HepG2 (cell line): ENCODE measurements around the gene CD320. TPM values are rescaled to one million over a fixed set of nuclear protein-coding genes. Genes with fewer than 3 reads are reported as not detected.

Experiments used
- ATAC-seq: fragments of 200-7000 bp; cut with Tn5 transposase; 3 replicates; pipeline ENCODE4 v1.9.1; 2020; ENCODE audit warnings: mild to moderate bottlenecking, moderate library complexity
- BruUV-seq: library from RNA; stranded (reverse); fragments of 400-500 nt; replicated peaks from 2 replicates; lab custom pipeline; 2021; lab: Mats Ljungman, UMichigan
- CTCF ChIA-PET: fragments of 300-600 bp; formaldehyde crosslinking; extraction: SDS; loops from one replicate; lab custom pipeline; 2021; ENCODE audit warnings: low total read pairs, inconsistent platforms, low intra/inter-chr PET ratio; lab: Yijun Ruan, JAX
- POLR2A ChIA-PET: fragments of 350-600 bp; sonication (Branson Sonifier 250); formaldehyde crosslinking; loops from one replicate; lab custom pipeline; 2020; ENCODE audit warnings: antibody characterized with exemption, inconsistent platforms; lab: Yijun Ruan, JAX
- DNase-seq: peaks from one replicate; pipeline ENCODE4 v3.0.0-alpha.2; 2015; ENCODE audit warnings: low spot score
- FAIRE-seq: peaks from 3 replicates; lab custom pipeline; 2011; peaks lifted over from hg19 to GRCh38; lab: Jason Lieb, UNC
- H2AFZ ChIP-seq: one replicate; pipeline ENCODE4 v1.6.1; 2011; ENCODE audit warnings: low read length, inconsistent platforms
- H3K27ac ChIP-seq: fragments of 300-600 bp; 3 replicates; pipeline ENCODE4 v1.8.0; 2011; ENCODE audit warnings: mixed run types, mild to moderate bottlenecking, mixed read lengths, low read length, inconsistent platforms; ENCODE audit not compliant: insufficient read depth; ENCODE audit errors: extremely low read length
- H3K27me3 ChIP-seq, 2 experiments: fragments of 200-600 bp in 1 of 2; 2 replicates in 1 of 2; 3 replicates in 1 of 2; pipeline versions ENCODE4 v1.6.0 to v1.8.0; 2011; ENCODE audit warnings: low read length in 2 of 2, mild to moderate bottlenecking in 2 of 2, moderate library complexity in 2 of 2, inconsistent platforms in 1 of 2; ENCODE audit not compliant: insufficient read depth in 2 of 2, control insufficient read depth in 1 of 2
- H3K36me3 ChIP-seq, 2 experiments: fragments of 200-600 bp in 1 of 2; replicated peaks in 1 of 2; 2 replicates in 1 of 2; 3 replicates in 1 of 2; pipeline versions ENCODE4 v1.5.1 to v1.8.0; 2011; ENCODE audit warnings: low read length in 2 of 2, inconsistent platforms in 1 of 2; ENCODE audit not compliant: insufficient read depth in 2 of 2, control insufficient read depth in 1 of 2
- H3K4me1 ChIP-seq: 2 replicates; pipeline ENCODE4 v1.5.1; 2012; ENCODE audit warnings: low read length, inconsistent platforms; ENCODE audit not compliant: insufficient read depth
- H3K4me2 ChIP-seq: 2 replicates; pipeline ENCODE4 v1.6.0; 2011; ENCODE audit warnings: low read depth, low read length, inconsistent platforms
- H3K4me3 ChIP-seq, 3 experiments: fragments of 200-600 bp in 1 of 3; sonication (generic), shearing (Covaris generic) in 1 of 3; replicated peaks in 1 of 3; 2 replicates each; pipeline ENCODE4 v1.5.1; 2011 to 2016; ENCODE audit warnings: low read length in 3 of 3, inconsistent platforms in 2 of 3, low read depth in 2 of 3, mild to moderate bottlenecking in 2 of 3, control low read depth in 1 of 3, mixed read lengths in 1 of 3; ENCODE audit not compliant: insufficient read depth in 1 of 3
- H3K79me2 ChIP-seq: one replicate; pipeline ENCODE4 v1.6.1; 2011; ENCODE audit warnings: low read length, inconsistent platforms; ENCODE audit not compliant: insufficient read depth
- H3K9ac ChIP-seq: 2 replicates; pipeline ENCODE4 v1.6.0; 2011; ENCODE audit warnings: mild to moderate bottlenecking, low read depth, low read length, inconsistent platforms; ENCODE audit not compliant: insufficient read depth
- H3K9me3 ChIP-seq: 2 replicates; pipeline ENCODE4 v1.5.1; 2012; ENCODE audit warnings: mild to moderate bottlenecking, low read length
- H4K20me1 ChIP-seq: 2 replicates; pipeline ENCODE4 v1.6.0; 2011; ENCODE audit warnings: inconsistent platforms, mild to moderate bottlenecking, low read length, moderate library complexity; ENCODE audit not compliant: insufficient read depth
- BCL6 ChIP-seq: IDR thresholded peaks from 2 replicates; pipeline ENCODE4 v1.6.1; 2016; ENCODE audit warnings: missing genetic modification reagents, missing compliant biosample characterization
- CTCF ChIP-seq: sonication (generic); formaldehyde crosslinking; IDR thresholded peaks from 2 replicates; pipeline ENCODE4 v1.5.0; 2020; ENCODE audit warnings: mild to moderate bottlenecking, missing genetic modification reagents, moderate library complexity
- DPF2 ChIP-seq: sonication (generic); formaldehyde crosslinking; IDR thresholded peaks from 2 replicates; pipeline ENCODE4 v1.4.0; 2020; ENCODE audit warnings: mild to moderate bottlenecking, low read depth, missing genetic modification reagents, borderline replicate concordance
- FUBP1 ChIP-seq: sonication (generic); formaldehyde crosslinking; IDR thresholded peaks from 2 replicates; pipeline ENCODE4 v1.5.1; 2020; ENCODE audit warnings: missing genetic modification reagents, mild to moderate bottlenecking, borderline replicate concordance
- HCFC1 ChIP-seq: fragments of 150-350 bp; IDR thresholded peaks from 2 replicates; pipeline ENCODE4 v1.6.1; 2014; ENCODE audit warnings: low read depth, low read length
- HOXA5 ChIP-seq: sonication (generic); formaldehyde crosslinking; IDR thresholded peaks from 2 replicates; pipeline ENCODE4 v1.4.0; 2020; ENCODE audit warnings: missing genetic modification reagents
- PATZ1 ChIP-seq: sonication (generic); formaldehyde crosslinking; IDR thresholded peaks from 2 replicates; pipeline ENCODE4 v1.4.0; 2020; ENCODE audit warnings: missing genetic modification reagents
- TERF1 ChIP-seq: sonication (generic); formaldehyde crosslinking; IDR thresholded peaks from 2 replicates; pipeline ENCODE4 v1.8.0; 2022; ENCODE audit warnings: mild to moderate bottlenecking, missing genetic modification reagents, moderate library complexity
- ZBTB34 ChIP-seq: sonication (generic); formaldehyde crosslinking; IDR thresholded peaks from 2 replicates; pipeline ENCODE4 v1.8.0; 2022; ENCODE audit warnings: mild to moderate bottlenecking, missing genetic modification reagents
- ZBTB7B ChIP-seq: sonication (generic); formaldehyde crosslinking; IDR thresholded peaks from 2 replicates; pipeline ENCODE4 v1.4.0; 2020; ENCODE audit warnings: missing genetic modification reagents
- ZNF800 ChIP-seq: sonication (generic); formaldehyde crosslinking; IDR thresholded peaks from 2 replicates; pipeline ENCODE4 v1.4.0; 2020; ENCODE audit warnings: missing genetic modification reagents
- ZSCAN9 ChIP-seq: IDR thresholded peaks from 2 replicates; pipeline ENCODE4 v1.6.1; 2016; ENCODE audit warnings: borderline replicate concordance
- WGBS: methylation state at CpG from one replicate; pipeline ENCODE4 v1.1.6; 2017; ENCODE audit warnings: low lambda C conversion rate; 5-methylcytosine and 5-hydroxymethylcytosine counted together
- in situ Hi-C: cut with HindIII; loops from 2 replicates; pipeline ENCODE4 v1.10.0; 2017; ENCODE audit warnings: low pct_unique_long_range_greater_than_20kb; ENCODE audit not compliant: extremely low pct_ligation_motif_present
- intact Hi-C: fragments of 100-400 bp; cut with micrococcal nuclease; formaldehyde crosslinking; loops from one replicate; pipeline ENCODE4 v1.10.0; 2022; ENCODE audit not compliant: unreplicated experiment
- polyA plus RNA-seq, 8 experiments: library from polyadenylated mRNA; depleted of rRNA in 3 of 8; stranded (reverse) in 7 of 8; unstranded in 1 of 8; fragments of >200 nt; fragmentation: Illumina TruSeq in 4 of 8; extraction: Trizol in 4 of 8; gene quantifications; 2 replicates each; pipeline versions ENCODE4 v1.2.1 to v1.2.3, GENCODE V29; 2011 to 2016; ENCODE audit warnings: low read depth in 4 of 8, missing spikeins in 1 of 8, mixed read lengths in 1 of 8; ENCODE audit not compliant: insufficient read depth in 1 of 8
- total RNA-seq, 5 experiments: library from RNA; depleted of rRNA; stranded (reverse); fragments of >200 nt; fragmentation: Illumina TruSeq; extraction: Trizol; gene quantifications; 2 replicates each; pipeline ENCODE4 v1.2.3, GENCODE V29; 2016; ENCODE audit warnings: low read depth in 1 of 5

Gene CD320
- total and polyA plus RNA-seq, 2 of the 13 experiments (the other 11 are each of a cell fraction or from before 2014, with no cell fraction given): 83.1 to 99.9 TPM

GRCh38 chr19:8335343-8336071 lies 27.3 kb upstream of the CD320 start:
- intact Hi-C loops: no loop called here
- H3K36me3 ChIP-seq: no peaks in the 10 kb centered on the region
- ATAC-seq (peak; percentile 14; the same call in 2 of the 3 replicates), DNase-seq (no peak), FAIRE-seq (no peak)
- no peaks in the 10 kb centered on the region for H3K79me2 ChIP-seq
- no peak overlapping the region for H3K9ac ChIP-seq
- H3K4me1 ChIP-seq: peaks cover 52% of the 10 kb centered on the region
- H2AFZ ChIP-seq: no peak overlapping the region
- WGBS: 5% methylated on average over 19 of the region's 79 CpGs
- no peak overlapping the region for H3K27ac ChIP-seq
- no TSS peak for BruUV-seq
- H3K4me3 ChIP-seq: peak overlapping the region; percentile 16 to 65 (median 26); a peak in 3 of 6 replicates
- H3K27me3 ChIP-seq: peaks cover 10 to 49% of the 10 kb centered on the region in 2 experiments
- in situ Hi-C loops: no loop called here
- H4K20me1 ChIP-seq: no peaks in the 10 kb centered on the region
- peak overlapping the region; percentile 58 for H3K4me2 ChIP-seq
- POLR2A ChIA-PET: interaction anchor here (0.9 to 2.1 kb wide), 4 partner anchors 11 to 89 kb away, joined by 3 to 16 read pairs (median 9); partner anchors contain the start of genes NDUFA7 and RPS28
- CTCF ChIA-PET: no interaction called here
- H3K9me3 ChIP-seq: no peaks in the 10 kb centered on the region
- TF ChIP-seq TERF1 (CRISPR knock-in tag) (no peak), HCFC1 (no peak), ZSCAN9 (no peak), ZBTB7B (CRISPR knock-in tag) (0 out of 2 replicates have a peak, but pooled peaks have one; percentile 20), DPF2 (CRISPR knock-in tag) (no peak), BCL6 (CRISPR knock-in tag) (peak; percentile 69), ZNF800 (CRISPR knock-in tag) (peak; percentile 75), CTCF (CRISPR knock-in tag) (peak; percentile 24; the same call in 1 of the 2 replicates), FUBP1 (CRISPR knock-in tag) (no peak), ZBTB34 (CRISPR knock-in tag) (no peak), HOXA5 (CRISPR knock-in tag) (no peak), PATZ1 (CRISPR knock-in tag) (peak; percentile 73)
